ENCODE data around the gene SLC25A13.
"Not testable (repeated sequence)": the region's sequence is repeated elsewhere in the genome, so short reads cannot be mapped to it uniquely, and the experiment has no call there.

Gene SLC25A13

GRCh38 chr7:96344236-96344635, 22.3 kb upstream of the SLC25A13 start:
- H3K36me3 ChIP-seq (ENCODE audit: insufficient read depth, low read length) = no peaks in the 10 kb centered on the region
- no peak overlapping the region for H3K4me2 ChIP-seq (ENCODE audit: low read length)
- H3K27me3 ChIP-seq (ENCODE audit: control insufficient read depth, insufficient read depth, low read length) = peaks cover 8% of the 10 kb centered on the region
- H3K9me3 ChIP-seq (replicated peaks; ENCODE audit: low read length) = no peaks in the 10 kb centered on the region
- no peak overlapping the region for H3K4me3 ChIP-seq (ENCODE audit: low read length)
- no peaks in the 10 kb centered on the region for H3K4me1 ChIP-seq (ENCODE audit: control insufficient read depth, insufficient read depth, low read length)
- no peak overlapping the region for H3K9ac ChIP-seq (ENCODE audit: low read depth, low read length)

GRCh38 chr7:96342049-96342448, 20.2 kb upstream of the SLC25A13 start:
- H3K4me3 ChIP-seq (ENCODE audit: low read length) = no peak overlapping the region
- no peaks in the 10 kb centered on the region for H3K9me3 ChIP-seq (replicated peaks; ENCODE audit: low read length)
- H3K9ac ChIP-seq (ENCODE audit: low read depth, low read length) = no peak overlapping the region
- H3K4me2 ChIP-seq (ENCODE audit: low read length) = no peak overlapping the region
- H3K36me3 ChIP-seq (ENCODE audit: insufficient read depth, low read length) = no peaks in the 10 kb centered on the region
- no peaks in the 10 kb centered on the region for H3K4me1 ChIP-seq (ENCODE audit: control insufficient read depth, insufficient read depth, low read length)
- peaks cover 8% of the 10 kb centered on the region for H3K27me3 ChIP-seq (ENCODE audit: control insufficient read depth, insufficient read depth, low read length)

- Histone ChIP-seq H3K36me3 (ENCODE audit: insufficient read depth, low read length) (no peaks in the 10 kb centered on the region), H3K4me2 (ENCODE audit: low read length) (no peak overlapping the region), H3K4me3 (ENCODE audit: low read length) (no peak overlapping the region), H3K9me3 (replicated peaks; ENCODE audit: low read length) (no peaks in the 10 kb centered on the region), H3K27me3 (ENCODE audit: control insufficient read depth, insufficient read depth, low read length) (peaks cover 4% of the 10 kb centered on the region), H3K9ac (ENCODE audit: low read depth, low read length) (no peak overlapping the region), H3K4me1 (ENCODE audit: control insufficient read depth, insufficient read depth, low read length) (no peaks in the 10 kb centered on the region)
These were observed 15.6 kb upstream of the SLC25A13 start for GRCh38 chr7:96337519-96337918.

GRCh38 chr7:96332325-96332724, 10.4 kb upstream of the SLC25A13 start:
- Histone ChIP-seq H3K9me3 (replicated peaks; ENCODE audit: low read length) (no peaks in the 10 kb centered on the region), H3K4me2 (ENCODE audit: low read length) (no peak overlapping the region), H3K9ac (ENCODE audit: low read depth, low read length) (no peak overlapping the region), H3K27me3 (ENCODE audit: control insufficient read depth, insufficient read depth, low read length) (no peaks in the 10 kb centered on the region), H3K4me1 (ENCODE audit: control insufficient read depth, insufficient read depth, low read length) (no peaks in the 10 kb centered on the region), H3K4me3 (ENCODE audit: low read length) (no peak overlapping the region), H3K36me3 (ENCODE audit: insufficient read depth, low read length) (no peaks in the 10 kb centered on the region)

GRCh38 chr7:96331775-96332174, 9.9 kb upstream of the SLC25A13 start:
- no peaks in the 10 kb centered on the region for H3K27me3 ChIP-seq (ENCODE audit: control insufficient read depth, insufficient read depth, low read length)
- no peaks in the 10 kb centered on the region for H3K36me3 ChIP-seq (ENCODE audit: insufficient read depth, low read length)
- H3K4me3 ChIP-seq (ENCODE audit: low read length) = no peak overlapping the region
- no peaks in the 10 kb centered on the region for H3K4me1 ChIP-seq (ENCODE audit: control insufficient read depth, insufficient read depth, low read length)
- no peak overlapping the region for H3K9ac ChIP-seq (ENCODE audit: low read depth, low read length)
- H3K4me2 ChIP-seq (ENCODE audit: low read length) = no peak overlapping the region
- no peaks in the 10 kb centered on the region for H3K9me3 ChIP-seq (replicated peaks; ENCODE audit: low read length)

- Histone ChIP-seq H3K9me3 (replicated peaks; ENCODE audit: low read length) (no peaks in the 10 kb centered on the region), H3K36me3 (ENCODE audit: insufficient read depth, low read length) (no peaks in the 10 kb centered on the region), H3K4me3 (ENCODE audit: low read length) (no peak overlapping the region), H3K27me3 (ENCODE audit: control insufficient read depth, insufficient read depth, low read length) (no peaks in the 10 kb centered on the region), H3K4me2 (ENCODE audit: low read length) (no peak overlapping the region), H3K9ac (ENCODE audit: low read depth, low read length) (no peak overlapping the region), H3K4me1 (ENCODE audit: control insufficient read depth, insufficient read depth, low read length) (no peaks in the 10 kb centered on the region)
These were observed 9.3 kb upstream of the SLC25A13 start for GRCh38 chr7:96331233-96331632.

- Histone ChIP-seq H3K4me2 (ENCODE audit: low read length) (no peak overlapping the region), H3K4me3 (ENCODE audit: low read length) (no peak overlapping the region), H3K4me1 (ENCODE audit: control insufficient read depth, insufficient read depth, low read length) (no peaks in the 10 kb centered on the region), H3K36me3 (ENCODE audit: insufficient read depth, low read length) (no peaks in the 10 kb centered on the region), H3K9ac (ENCODE audit: low read depth, low read length) (no peak overlapping the region), H3K9me3 (replicated peaks; ENCODE audit: low read length) (no peaks in the 10 kb centered on the region), H3K27me3 (ENCODE audit: control insufficient read depth, insufficient read depth, low read length) (no peaks in the 10 kb centered on the region)
These were observed 8.3 kb upstream of the SLC25A13 start for GRCh38 chr7:96330193-96330592.

GRCh38 chr7:96329241-96329640, 7.3 kb upstream of the SLC25A13 start:
- Histone ChIP-seq H3K9ac (ENCODE audit: low read depth, low read length) (no peak overlapping the region), H3K4me3 (ENCODE audit: low read length) (no peak overlapping the region), H3K9me3 (replicated peaks; ENCODE audit: low read length) (no peaks in the 10 kb centered on the region), H3K4me2 (ENCODE audit: low read length) (no peak overlapping the region), H3K4me1 (ENCODE audit: control insufficient read depth, insufficient read depth, low read length) (no peaks in the 10 kb centered on the region), H3K36me3 (ENCODE audit: insufficient read depth, low read length) (no peaks in the 10 kb centered on the region), H3K27me3 (ENCODE audit: control insufficient read depth, insufficient read depth, low read length) (no peaks in the 10 kb centered on the region)

- H3K4me2 ChIP-seq (ENCODE audit: low read length) = no peak overlapping the region
These were observed 6.1 kb upstream of the SLC25A13 start for GRCh38 chr7:96328016-96328415.

GRCh38 chr7:96327429-96327828, 5.5 kb upstream of the SLC25A13 start:
- Histone ChIP-seq H3K4me1 (ENCODE audit: control insufficient read depth, insufficient read depth, low read length) (no peaks in the 10 kb centered on the region), H3K9ac (ENCODE audit: low read depth, low read length) (no peak overlapping the region), H3K27me3 (ENCODE audit: control insufficient read depth, insufficient read depth, low read length) (no peaks in the 10 kb centered on the region), H3K9me3 (replicated peaks; ENCODE audit: low read length) (no peaks in the 10 kb centered on the region), H3K4me3 (ENCODE audit: low read length) (no peak overlapping the region), H3K36me3 (ENCODE audit: insufficient read depth, low read length) (no peaks in the 10 kb centered on the region), H3K4me2 (ENCODE audit: low read length) (no peak overlapping the region)

More at GRCh38 chr7:96328016-96328415, 6.1 kb upstream of the SLC25A13 start:
- H3K9ac ChIP-seq (ENCODE audit: low read depth, low read length) = no peak overlapping the region
- no peaks in the 10 kb centered on the region for H3K27me3 ChIP-seq (ENCODE audit: control insufficient read depth, insufficient read depth, low read length)
- no peaks in the 10 kb centered on the region for H3K9me3 ChIP-seq (replicated peaks; ENCODE audit: low read length)
- H3K4me1 ChIP-seq (ENCODE audit: control insufficient read depth, insufficient read depth, low read length) = no peaks in the 10 kb centered on the region
- H3K36me3 ChIP-seq (ENCODE audit: insufficient read depth, low read length) = no peaks in the 10 kb centered on the region
- H3K4me3 ChIP-seq (ENCODE audit: low read length) = no peak overlapping the region

GRCh38 chr7:96326752-96327151, 4.9 kb upstream of the SLC25A13 start:
- H3K4me2 ChIP-seq (ENCODE audit: low read length); H3K9ac ChIP-seq (ENCODE audit: low read depth, low read length); H3K4me1 ChIP-seq (ENCODE audit: control insufficient read depth, insufficient read depth, low read length); H3K36me3 ChIP-seq (ENCODE audit: insufficient read depth, low read length); H3K27me3 ChIP-seq (ENCODE audit: control insufficient read depth, insufficient read depth, low read length); H3K4me3 ChIP-seq (ENCODE audit: low read length); H3K9me3 ChIP-seq (replicated peaks; ENCODE audit: low read length): not testable (repeated sequence)

GRCh38 chr7:96322847-96323461, 1.1 kb upstream of the SLC25A13 start:
- Histone ChIP-seq H3K36me3 (ENCODE audit: insufficient read depth, low read length) (no peaks in the 10 kb centered on the region), H3K9ac (ENCODE audit: low read depth, low read length) (no peak overlapping the region), H3K4me1 (ENCODE audit: control insufficient read depth, insufficient read depth, low read length) (peaks cover 11% of the 10 kb centered on the region), H3K4me3 (ENCODE audit: low read length) (no peak overlapping the region), H3K4me2 (ENCODE audit: low read length) (no peak overlapping the region), H3K27me3 (ENCODE audit: control insufficient read depth, insufficient read depth, low read length) (no peaks in the 10 kb centered on the region), H3K9me3 (replicated peaks; ENCODE audit: low read length) (no peaks in the 10 kb centered on the region)
